Stimulated activated effector memory CD8-positive, alpha-beta T cell treated with anti-CD3 and anti-CD28 coated beads, Interleukin-12 subunit alpha, Interleukin-12 subunit beta, amount 100 ng/mL, for 72 hours (primary cell): ENCODE data around the gene TSC22D1.
"Not testable (repeated sequence)": the region's sequence is repeated elsewhere in the genome, so short reads cannot be mapped to it uniquely, and the experiment has no call there.

Experiments used
- ATAC-seq: fragments of 150-1000 bp; cut with Tn5 transposase; 2 replicates; pipeline ENCODE4 v1.10.0; 2021
- DNase-seq, 2 donors: peaks; one replicate each; pipeline ENCODE4 v3.0.0; 2021 to 2022; ENCODE audit warnings: low spot score in 2 of 2
- H3K27ac Mint-ChIP-seq: one replicate; pipeline ENCODE4 v1.8.0; 2022; ENCODE audit warnings: mild to moderate bottlenecking, mixed read lengths
- H3K36me3 Mint-ChIP-seq: one replicate; pipeline ENCODE4 v1.8.0; 2022; ENCODE audit warnings: mild to moderate bottlenecking, mixed read lengths
- H3K4me1 Mint-ChIP-seq: one replicate; pipeline ENCODE4 v1.8.0; 2022; ENCODE audit warnings: mixed read lengths
- H3K4me3 Mint-ChIP-seq: one replicate; pipeline ENCODE4 v1.8.0; 2022; ENCODE audit warnings: mild to moderate bottlenecking, mixed read lengths
- H3K9me3 Mint-ChIP-seq: one replicate; pipeline ENCODE4 v1.8.0; 2022; ENCODE audit warnings: mixed read lengths

The TSC22D1 gene

GRCh38 chr13:44456212-44456611 lies 119.9 kb downstream of the TSC22D1 start:
- H3K36me3 Mint-ChIP-seq, H3K9me3 Mint-ChIP-seq, H3K27ac Mint-ChIP-seq, ATAC-seq, H3K4me3 Mint-ChIP-seq, DNase-seq: not testable (repeated sequence)
- H3K4me1 Mint-ChIP-seq: peaks cover 14% of the 10 kb centered on the region

- H3K36me3 Mint-ChIP-seq: no peaks in the 10 kb centered on the region
- H3K27ac Mint-ChIP-seq: no peak overlapping the region
- DNase-seq (no peak), ATAC-seq (no peak)
- no peaks in the 10 kb centered on the region for H3K9me3 Mint-ChIP-seq
- H3K4me3 Mint-ChIP-seq: no peak overlapping the region
- peaks cover 14% of the 10 kb centered on the region for H3K4me1 Mint-ChIP-seq
Observed at GRCh38 chr13:44455769-44456168, 120.4 kb downstream of the TSC22D1 start.

GRCh38 chr13:44453881-44454280 lies 122.2 kb downstream of the TSC22D1 start:
- Mint-ChIP-seq H3K9me3 (no peaks in the 10 kb centered on the region), H3K4me3 (no peak overlapping the region), H3K27ac (no peak overlapping the region), H3K36me3 (no peaks in the 10 kb centered on the region), H3K4me1 (peaks cover 19% of the 10 kb centered on the region)
- ATAC-seq (no peak), DNase-seq (no peak)

- ATAC-seq (no peak), DNase-seq (no peak)
- Mint-ChIP-seq H3K4me1 (peaks cover 12% of the 10 kb centered on the region), H3K9me3 (no peaks in the 10 kb centered on the region), H3K36me3 (no peaks in the 10 kb centered on the region), H3K27ac (no peak overlapping the region), H3K4me3 (no peak overlapping the region)
Observed at GRCh38 chr13:44453069-44453468, 123.1 kb downstream of the TSC22D1 start.

GRCh38 chr13:44452418-44452817 lies 123.7 kb downstream of the TSC22D1 start:
- Mint-ChIP-seq H3K4me1 (peaks cover 9% of the 10 kb centered on the region), H3K4me3 (no peak overlapping the region), H3K36me3 (no peaks in the 10 kb centered on the region), H3K9me3 (no peaks in the 10 kb centered on the region), H3K27ac (no peak overlapping the region)
- no peak for DNase-seq
- ATAC-seq: no peak

GRCh38 chr13:44451651-44452050 lies 124.5 kb downstream of the TSC22D1 start:
- DNase-seq (no peak), ATAC-seq (no peak)
- Mint-ChIP-seq H3K4me1 (peaks cover 9% of the 10 kb centered on the region), H3K36me3 (no peaks in the 10 kb centered on the region), H3K4me3 (no peak overlapping the region), H3K9me3 (no peaks in the 10 kb centered on the region), H3K27ac (no peak overlapping the region)

GRCh38 chr13:44451126-44451525 lies 125.0 kb downstream of the TSC22D1 start:
- Mint-ChIP-seq H3K9me3 (no peaks in the 10 kb centered on the region), H3K4me1 (peaks cover 9% of the 10 kb centered on the region), H3K27ac (no peak overlapping the region), H3K36me3 (no peaks in the 10 kb centered on the region), H3K4me3 (no peak overlapping the region)
- ATAC-seq (no peak), DNase-seq (no peak)

GRCh38 chr13:44449999-44450821 lies 125.9 kb downstream of the TSC22D1 start:
- Mint-ChIP-seq H3K4me1 (peaks cover 9% of the 10 kb centered on the region), H3K36me3 (no peaks in the 10 kb centered on the region), H3K27ac (no peak overlapping the region), H3K9me3 (no peaks in the 10 kb centered on the region), H3K4me3 (no peak overlapping the region)
- ATAC-seq (no peak), DNase-seq (no peak)

- Mint-ChIP-seq H3K27ac (no peak overlapping the region), H3K4me1 (peaks cover 9% of the 10 kb centered on the region), H3K9me3 (no peaks in the 10 kb centered on the region), H3K4me3 (no peak overlapping the region), H3K36me3 (no peaks in the 10 kb centered on the region)
- ATAC-seq: peak; percentile 53
- no peak for DNase-seq
Observed at GRCh38 chr13:44448875-44449274, 127.3 kb downstream of the TSC22D1 start.

- H3K4me1 Mint-ChIP-seq: peaks cover 9% of the 10 kb centered on the region
- H3K27ac Mint-ChIP-seq: no peak overlapping the region
- ATAC-seq: no peak
- no peaks in the 10 kb centered on the region for H3K9me3 Mint-ChIP-seq
- no peak for DNase-seq
- H3K36me3 Mint-ChIP-seq: no peaks in the 10 kb centered on the region
- H3K4me3 Mint-ChIP-seq: no peak overlapping the region
Observed at GRCh38 chr13:44448373-44448772, 127.8 kb downstream of the TSC22D1 start.

- no peak overlapping the region for H3K4me3 Mint-ChIP-seq
- peaks cover 9% of the 10 kb centered on the region for H3K4me1 Mint-ChIP-seq
- no peak for DNase-seq
- H3K9me3 Mint-ChIP-seq: no peaks in the 10 kb centered on the region
- no peak overlapping the region for H3K27ac Mint-ChIP-seq
- no peak for ATAC-seq
- H3K36me3 Mint-ChIP-seq: no peaks in the 10 kb centered on the region
Observed at GRCh38 chr13:44447783-44448321, 128.3 kb downstream of the TSC22D1 start.

- Mint-ChIP-seq H3K36me3 (peaks cover 5% of the 10 kb centered on the region), H3K4me3 (no peak overlapping the region), H3K27ac (no peak overlapping the region), H3K4me1 (peaks cover 14% of the 10 kb centered on the region), H3K9me3 (no peaks in the 10 kb centered on the region)
- no peak for DNase-seq
- no peak for ATAC-seq
Observed at GRCh38 chr13:44440046-44440608, 136.0 kb downstream of the TSC22D1 start.

GRCh38 chr13:44439452-44440024 lies 136.6 kb downstream of the TSC22D1 start:
- Mint-ChIP-seq H3K27ac (no peak overlapping the region), H3K4me1 (peaks cover 15% of the 10 kb centered on the region), H3K36me3 (peaks cover 9% of the 10 kb centered on the region), H3K9me3 (no peaks in the 10 kb centered on the region), H3K4me3 (no peak overlapping the region)
- DNase-seq (no peak), ATAC-seq (no peak)

- H3K36me3 Mint-ChIP-seq: peaks cover 11% of the 10 kb centered on the region
- no peaks in the 10 kb centered on the region for H3K9me3 Mint-ChIP-seq
- H3K4me1 Mint-ChIP-seq: peaks cover 15% of the 10 kb centered on the region
- H3K4me3 Mint-ChIP-seq: no peak overlapping the region
- ATAC-seq (no peak), DNase-seq (no peak)
- H3K27ac Mint-ChIP-seq: no peak overlapping the region
Observed at GRCh38 chr13:44438234-44438579, 137.9 kb downstream of the TSC22D1 start.

- DNase-seq (no peak), ATAC-seq (peak; percentile 38)
- Mint-ChIP-seq H3K36me3 (peaks cover 11% of the 10 kb centered on the region), H3K4me1 (peaks cover 15% of the 10 kb centered on the region), H3K4me3 (peak overlapping the region; percentile 76), H3K27ac (peak overlapping the region; percentile 37), H3K9me3 (no peaks in the 10 kb centered on the region)
Observed at GRCh38 chr13:44437356-44438233, 138.5 kb downstream of the TSC22D1 start.
